DOHH2 (cell line): ENCODE data around the gene GALNTL6.
A peak's percentile ranks its signal among the peaks of the same experiment; 100 is the strongest.

ENCODE experiments used
- H3F3A ChIP-seq: fragments of 200-600 bp; sonication (generic), shearing (Covaris generic); 2 replicates; pipeline ENCODE4 v1.6.0; 2016; ENCODE audit warnings: antibody characterized with exemption, mild to moderate bottlenecking; ENCODE audit not compliant: control insufficient read depth, insufficient read depth
- H3K27ac ChIP-seq: fragments of 200-600 bp; sonication (generic); 2 replicates; pipeline ENCODE4 v1.5.1; 2014; ENCODE audit warnings: low read depth, mild to moderate bottlenecking, low read length, moderate library complexity
- H3K27me3 ChIP-seq: fragments of 200-600 bp; sonication (generic); 2 replicates; pipeline ENCODE4 v1.6.1; 2014; ENCODE audit warnings: mild to moderate bottlenecking, low read length, mixed read lengths; ENCODE audit not compliant: control insufficient read depth
- H3K36me3 ChIP-seq: fragments of 200-600 bp; sonication (generic); 2 replicates; pipeline ENCODE4 v1.6.1; 2014; ENCODE audit warnings: mild to moderate bottlenecking, low read length, moderate library complexity, mixed read lengths; ENCODE audit not compliant: control insufficient read depth
- H3K4me1 ChIP-seq: fragments of 200-600 bp; sonication (generic); 2 replicates; pipeline ENCODE4 v1.6.1; 2014; ENCODE audit warnings: mild to moderate bottlenecking, low read length, mixed read lengths; ENCODE audit not compliant: control insufficient read depth
- H3K4me2 ChIP-seq: fragments of 200-600 bp; sonication (generic); 2 replicates; pipeline ENCODE4 v1.6.0; 2014; ENCODE audit warnings: mild to moderate bottlenecking, low read length, moderate library complexity
- H3K4me3 ChIP-seq: fragments of 200-600 bp; sonication (generic); 2 replicates; pipeline ENCODE4 v1.5.1; 2014; ENCODE audit warnings: mild to moderate bottlenecking, low read length, mixed read lengths
- H3K79me2 ChIP-seq: fragments of 200-600 bp; sonication (generic); 2 replicates; pipeline ENCODE4 v1.6.1; 2014; ENCODE audit warnings: mild to moderate bottlenecking, low read length, mixed read lengths; ENCODE audit not compliant: control insufficient read depth
- H3K9me2 ChIP-seq: fragments of 200-600 bp; sonication (generic); replicated peaks from 2 replicates; pipeline ENCODE4 v1.6.1; 2014; ENCODE audit warnings: mild to moderate bottlenecking, low read length, mixed read lengths; ENCODE audit not compliant: control insufficient read depth
- H3K9me3 ChIP-seq: fragments of 200-600 bp; sonication (generic); 2 replicates; pipeline ENCODE4 v1.6.1; 2014; ENCODE audit warnings: antibody characterized with exemption, low read length, mixed read lengths; ENCODE audit not compliant: control insufficient read depth, insufficient read depth
- H4K20me1 ChIP-seq: fragments of 200-600 bp; sonication (generic); 2 replicates; pipeline ENCODE4 v1.6.0; 2014; ENCODE audit warnings: low read depth, mild to moderate bottlenecking, antibody characterized with exemption, low read length, moderate library complexity; ENCODE audit not compliant: control insufficient read depth, insufficient read depth
- CTCF ChIP-seq: fragments of 200-600 bp; sonication (generic); IDR thresholded peaks from one replicate; pipeline ENCODE4 v1.5.1; 2014; ENCODE audit warnings: antibody characterized with exemption, mild to moderate bottlenecking, low read depth, low read length; ENCODE audit not compliant: poor library complexity, severe bottlenecking
- EZH2phosphoT487 ChIP-seq: fragments of 200-600 bp; sonication (generic); IDR thresholded peaks from 2 replicates; pipeline ENCODE4 v1.6.1; 2017; ENCODE audit warnings: borderline replicate concordance, mild to moderate bottlenecking, antibody characterized with exemption, low read length, moderate library complexity, mixed read lengths

The GALNTL6 gene

GRCh38 chr4:173012608-173013007, 1199.4 kb downstream of the GALNTL6 start:
- Histone ChIP-seq H3K9me2 (no peaks in the 10 kb centered on the region), H4K20me1 (no peaks in the 10 kb centered on the region), H3K27me3 (peaks cover 4% of the 10 kb centered on the region; the same call in 1 of the 2 replicates), H3K4me1 (peaks cover 3% of the 10 kb centered on the region; the same call in 1 of the 2 replicates), H3K79me2 (no peaks in the 10 kb centered on the region), H3K36me3 (no peaks in the 10 kb centered on the region), H3F3A (no peaks in the 10 kb centered on the region), H3K4me3 (no peak overlapping the region), H3K4me2 (no peak overlapping the region), H3K9me3 (no peaks in the 10 kb centered on the region), H3K27ac (no peak overlapping the region)
- TF ChIP-seq EZH2phosphoT487 (no peak), CTCF (no peak)

- no peaks in the 10 kb centered on the region for H3K9me3 ChIP-seq
- H3K27me3 ChIP-seq = peaks cover 4% of the 10 kb centered on the region; the same call in 1 of the 2 replicates
- no peak overlapping the region for H3K4me2 ChIP-seq
- H3K27ac ChIP-seq = no peak overlapping the region
- H3K36me3 ChIP-seq = no peaks in the 10 kb centered on the region
- peaks cover 3% of the 10 kb centered on the region; the same call in 1 of the 2 replicates for H3K4me1 ChIP-seq
- no peaks in the 10 kb centered on the region for H3K9me2 ChIP-seq
- peak; percentile 57 for TF ChIP-seq CTCF
- no peak for TF ChIP-seq EZH2phosphoT487
- no peaks in the 10 kb centered on the region for H3F3A ChIP-seq
- H3K79me2 ChIP-seq = no peaks in the 10 kb centered on the region
- no peaks in the 10 kb centered on the region for H4K20me1 ChIP-seq
- H3K4me3 ChIP-seq = no peak overlapping the region
These were observed 1200.2 kb downstream of the GALNTL6 start for GRCh38 chr4:173013232-173013930.

GRCh38 chr4:173014113-173014558, 1200.9 kb downstream of the GALNTL6 start:
- H3K79me2 ChIP-seq = no peaks in the 10 kb centered on the region
- peaks cover 4% of the 10 kb centered on the region; the same call in 1 of the 2 replicates for H3K27me3 ChIP-seq
- peaks cover 3% of the 10 kb centered on the region; the same call in 1 of the 2 replicates for H3K4me1 ChIP-seq
- TF ChIP-seq EZH2phosphoT487 (no peak), CTCF (no peak)
- H3K9me3 ChIP-seq = no peaks in the 10 kb centered on the region
- no peaks in the 10 kb centered on the region for H3K36me3 ChIP-seq
- no peaks in the 10 kb centered on the region for H3F3A ChIP-seq
- H3K4me2 ChIP-seq = no peak overlapping the region
- H3K27ac ChIP-seq = no peak overlapping the region
- no peaks in the 10 kb centered on the region for H4K20me1 ChIP-seq
- no peaks in the 10 kb centered on the region for H3K9me2 ChIP-seq
- H3K4me3 ChIP-seq = no peak overlapping the region
